Stimulated activated CD8-positive, alpha-beta memory T cell treated with anti-CD3 and anti-CD28 coated beads, Interleukin-15, amount 100 ng/mL, for 4 hours (primary cell): ENCODE data around the gene DST.
"Not testable (repeated sequence)": the region's sequence is repeated elsewhere in the genome, so short reads cannot be mapped to it uniquely, and the experiment has no call there.

Source experiments
- DNase-seq, 2 donors: peaks; one replicate each; pipeline ENCODE4 v3.0.0-alpha.2; 2020; ENCODE audit warnings: low read depth in 2 of 2

DST gene

GRCh38 chr6:56515081-56515905, 127.4 kb downstream of the DST start:
- DNase-seq, result no peak

- DNase-seq, result no peak
These were observed 128.3 kb downstream of the DST start for GRCh38 chr6:56514395-56514794.

- no peak for DNase-seq
These were observed 129.1 kb downstream of the DST start for GRCh38 chr6:56513631-56514030.

GRCh38 chr6:56511591-56511990, 131.1 kb downstream of the DST start:
- no peak for DNase-seq

- no peak for DNase-seq
These were observed 131.6 kb downstream of the DST start for GRCh38 chr6:56510984-56511531.

GRCh38 chr6:56509031-56509430, 133.7 kb downstream of the DST start:
- DNase-seq, result no peak

- DNase-seq, result no peak
These were observed 135.2 kb downstream of the DST start for GRCh38 chr6:56507517-56507916.

GRCh38 chr6:56505512-56506260, 137.0 kb downstream of the DST start:
- no peak for DNase-seq

- no peak for DNase-seq
These were observed 140.7 kb downstream of the DST start for GRCh38 chr6:56501993-56502392.

- DNase-seq, result no peak
These were observed 143.6 kb downstream of the DST start for GRCh38 chr6:56499095-56499494.

- DNase-seq, result no peak
These were observed 145.0 kb downstream of the DST start for GRCh38 chr6:56497691-56498090.

GRCh38 chr6:56497240-56497639, 145.4 kb downstream of the DST start:
- no peak for DNase-seq

GRCh38 chr6:56496650-56497049, 146.0 kb downstream of the DST start:
- not testable (repeated sequence) for DNase-seq

GRCh38 chr6:56495654-56496053, 147.0 kb downstream of the DST start:
- DNase-seq, result no peak

GRCh38 chr6:56491606-56492328, 150.9 kb downstream of the DST start:
- DNase-seq, result no peak

GRCh38 chr6:56490993-56491392, 151.7 kb downstream of the DST start:
- no peak for DNase-seq

- DNase-seq, result no peak
These were observed 153.1 kb downstream of the DST start for GRCh38 chr6:56489559-56489958.

GRCh38 chr6:56488281-56488680, 154.4 kb downstream of the DST start:
- DNase-seq, result no peak

- DNase-seq, result no peak
These were observed 156.0 kb downstream of the DST start for GRCh38 chr6:56486681-56487080.

GRCh38 chr6:56484669-56485068, 158.0 kb downstream of the DST start:
- no peak for DNase-seq

- DNase-seq, result no peak
These were observed 158.8 kb downstream of the DST start for GRCh38 chr6:56483929-56484328.

GRCh38 chr6:56482525-56482924, 160.2 kb downstream of the DST start:
- DNase-seq, result no peak
